Thyroid gland (tissue), 4 donors: ENCODE measurements around the gene COX8A.
A peak's percentile ranks its signal among the peaks of the same experiment; 100 is the strongest.

Experiments used
- CTCF ChIP-seq, 6 experiments: fragments of 200-600 bp in 3 of 6; fragments of 450-650 bp in 3 of 6; sonication (generic) in 3 of 6; IDR thresholded peaks; one replicate each; pipeline ENCODE4 v1.5.1; 2016 to 2019; ENCODE audit warnings: antibody characterized with exemption in 6 of 6, mild to moderate bottlenecking in 2 of 6, inconsistent platforms in 1 of 6, moderate library complexity in 1 of 6
- POLR2A ChIP-seq, 2 donors: fragments of 450-650 bp; IDR thresholded peaks; one replicate each; pipeline ENCODE4 v1.6.1; 2017; ENCODE audit warnings: antibody characterized with exemption in 2 of 2, mild to moderate bottlenecking in 2 of 2, moderate library complexity in 1 of 2

- TF ChIP-seq CTCF (IDR thresholded peaks at IDR 0.05) (peak; percentile 24 to 94 (median 86)), POLR2A (IDR thresholded peaks at IDR 0.05) (no peak)
Measured at GRCh38 chr11:64000026-64000739, 25.8 kb downstream of the COX8A start.
